Measurements from ENCODE around the gene LEMD2.
A peak's percentile ranks its signal among the peaks of the same experiment; 100 is the strongest.

Gene LEMD2

DNA sequence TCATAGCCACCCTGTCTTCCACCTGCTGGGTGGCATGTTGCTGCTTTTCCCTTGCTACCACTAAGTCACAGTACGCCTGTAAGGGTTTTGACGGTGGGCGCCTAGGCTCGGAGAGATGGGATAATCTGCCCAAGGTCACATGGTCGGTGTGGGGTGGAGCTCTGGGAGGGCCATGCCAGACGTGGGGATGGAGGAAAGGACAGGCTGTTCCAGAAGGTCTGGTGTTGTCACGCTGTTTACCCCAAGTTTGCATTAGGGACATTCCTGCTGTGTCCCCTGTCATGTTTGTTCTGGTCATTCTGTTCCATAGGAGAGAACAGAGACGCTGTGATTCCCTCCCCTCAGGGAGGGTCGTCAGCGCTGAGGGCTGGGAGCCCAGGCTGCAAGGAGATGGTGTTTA lies 58.3 kb downstream of the LEMD2 start:
- no peak for TF ChIP-seq JUND (IDR thresholded peaks at IDR 0.05; ENCODE audit: low read depth)
- peak in 1 of 2 experiments; percentile 36 for DNase-seq (ENCODE audit: low read depth in 1 of 2, low spot score in 1 of 2)
- in situ Hi-C loops (cut with HindIII; ENCODE audit: low pct_unique_long_range_greater_than_20kb, low sequenced_read_pairs), result no loop called here

DNA sequence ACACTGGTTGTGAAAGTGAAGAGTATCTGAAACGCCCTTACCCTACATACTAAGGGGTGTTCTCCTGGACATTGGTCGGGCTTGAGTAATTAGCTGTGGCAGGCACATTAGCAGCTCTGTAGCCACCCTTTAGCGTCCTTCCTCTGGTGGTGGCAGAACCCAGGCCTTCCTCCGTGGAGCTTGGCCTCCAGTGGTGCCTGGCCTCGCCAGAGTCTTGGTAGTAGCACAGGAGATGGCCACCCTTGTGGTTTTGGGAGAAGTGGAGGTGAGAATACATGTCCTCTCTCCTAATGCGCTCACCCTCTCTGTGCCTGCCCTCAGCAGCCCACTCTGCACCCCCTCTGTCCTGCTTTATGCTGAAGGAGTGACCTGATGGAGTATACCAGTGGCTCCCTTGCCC lies 59.9 kb downstream of the LEMD2 start:
- DNase-seq (ENCODE audit: low read depth in 1 of 2, low spot score in 1 of 2), result no peak
- TF ChIP-seq JUND (IDR thresholded peaks at IDR 0.05; ENCODE audit: low read depth), result no peak
- in situ Hi-C loops (cut with HindIII; ENCODE audit: low pct_unique_long_range_greater_than_20kb, low sequenced_read_pairs), result no loop called here

DNA sequence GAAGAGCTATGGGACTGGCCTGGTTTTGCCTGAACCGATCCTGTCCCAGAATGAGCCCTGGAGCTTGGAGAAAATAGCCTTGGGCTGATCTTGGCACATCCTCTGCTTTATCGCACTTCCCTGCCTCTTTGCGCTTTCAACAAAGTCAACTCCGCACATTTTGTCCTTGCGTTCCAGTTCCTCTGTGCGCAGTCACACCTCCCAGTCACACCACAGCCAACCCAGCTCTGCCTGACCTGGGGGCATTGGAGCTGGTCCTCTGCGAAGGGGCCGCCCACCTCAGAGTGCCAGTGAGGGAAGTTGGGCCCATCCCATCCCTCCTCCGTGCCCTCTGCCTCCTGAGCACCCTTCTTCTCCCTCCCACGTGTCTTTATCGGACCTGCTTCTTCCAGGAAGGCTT lies 60.5 kb downstream of the LEMD2 start:
- in situ Hi-C loops (cut with HindIII; ENCODE audit: low pct_unique_long_range_greater_than_20kb, low sequenced_read_pairs), result no loop called here
- no peak for TF ChIP-seq JUND (IDR thresholded peaks at IDR 0.05; ENCODE audit: low read depth)

DNA sequence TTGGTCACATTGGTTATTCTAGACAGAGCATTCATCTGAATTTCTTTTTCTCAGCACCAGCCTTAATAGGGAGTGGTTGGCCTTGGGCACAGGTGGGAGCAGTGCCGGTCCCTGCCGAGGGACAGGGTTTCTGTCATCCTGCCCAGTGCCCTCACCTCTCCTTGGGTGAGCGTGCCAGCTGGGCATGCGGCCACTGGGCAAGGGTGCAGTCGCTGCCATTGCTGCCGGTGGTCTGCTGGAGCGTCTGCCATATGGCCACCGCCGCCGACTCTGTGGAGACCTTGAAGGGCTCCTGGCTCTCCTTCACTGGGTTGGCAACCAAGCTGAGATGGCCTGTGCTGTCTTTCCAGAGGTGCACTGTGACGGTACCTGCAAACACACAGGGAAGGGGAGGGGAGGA lies 61.0 kb downstream of the LEMD2 start:
- in situ Hi-C loops (cut with HindIII; ENCODE audit: low pct_unique_long_range_greater_than_20kb, low sequenced_read_pairs), result no loop called here
- DNase-seq (ENCODE audit: low read depth in 1 of 2, low spot score in 1 of 2), result no peak
- no peak for TF ChIP-seq JUND (IDR thresholded peaks at IDR 0.05; ENCODE audit: low read depth)

More for the DNA sequence above, 60.5 kb downstream of the LEMD2 start:
- no peak for DNase-seq (ENCODE audit: low read depth in 1 of 2, low spot score in 1 of 2)

DNA sequence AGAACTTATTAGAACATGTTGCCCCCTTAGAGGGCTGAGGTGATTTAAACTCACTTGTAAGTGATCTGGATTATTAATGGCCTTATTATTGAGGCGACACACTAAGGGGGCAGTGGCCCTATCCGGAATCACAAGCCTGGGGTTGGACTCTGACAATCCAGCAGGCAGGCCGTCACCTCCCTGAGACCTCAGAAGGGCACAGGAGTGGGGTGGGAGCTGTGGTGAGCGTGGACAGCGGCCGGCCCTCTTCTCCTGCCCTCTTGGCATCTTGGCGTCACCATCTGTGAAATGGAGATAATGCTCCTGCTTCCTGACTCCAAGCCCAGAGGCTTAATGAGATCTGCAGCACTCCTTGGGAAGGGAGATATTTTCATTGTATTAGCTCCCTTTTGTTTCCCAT lies 61.8 kb downstream of the LEMD2 start:
- in situ Hi-C loops (cut with HindIII; ENCODE audit: low pct_unique_long_range_greater_than_20kb, low sequenced_read_pairs), result no loop called here
- TF ChIP-seq JUND (IDR thresholded peaks at IDR 0.05; ENCODE audit: low read depth), result no peak
- no peak for DNase-seq (ENCODE audit: low read depth in 1 of 2, low spot score in 1 of 2)

DNA sequence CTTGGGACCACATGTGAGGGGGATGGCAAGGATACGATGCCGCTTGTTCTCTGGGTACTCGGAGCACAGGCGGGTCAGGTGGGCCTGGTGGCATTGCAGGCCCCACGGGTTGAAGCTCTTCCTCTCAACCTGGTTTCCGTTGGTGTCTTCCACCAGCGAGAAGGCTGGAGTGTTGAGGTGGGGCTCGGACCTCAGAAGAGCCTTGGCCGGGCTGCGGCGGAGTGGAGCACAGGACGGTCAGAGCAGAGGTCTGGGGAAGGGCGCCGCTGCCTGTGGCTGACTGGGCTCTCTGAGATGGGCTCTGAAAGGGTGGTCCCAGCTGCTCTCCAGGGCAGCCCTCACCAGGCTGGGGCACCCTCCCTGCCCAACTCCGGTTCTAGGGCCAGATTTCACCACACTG lies 62.2 kb downstream of the LEMD2 start:
- no peak for TF ChIP-seq JUND (IDR thresholded peaks at IDR 0.05; ENCODE audit: low read depth)
- in situ Hi-C loops (cut with HindIII; ENCODE audit: low pct_unique_long_range_greater_than_20kb, low sequenced_read_pairs), result no loop called here
- no peak for DNase-seq (ENCODE audit: low read depth in 1 of 2, low spot score in 1 of 2)

DNA sequence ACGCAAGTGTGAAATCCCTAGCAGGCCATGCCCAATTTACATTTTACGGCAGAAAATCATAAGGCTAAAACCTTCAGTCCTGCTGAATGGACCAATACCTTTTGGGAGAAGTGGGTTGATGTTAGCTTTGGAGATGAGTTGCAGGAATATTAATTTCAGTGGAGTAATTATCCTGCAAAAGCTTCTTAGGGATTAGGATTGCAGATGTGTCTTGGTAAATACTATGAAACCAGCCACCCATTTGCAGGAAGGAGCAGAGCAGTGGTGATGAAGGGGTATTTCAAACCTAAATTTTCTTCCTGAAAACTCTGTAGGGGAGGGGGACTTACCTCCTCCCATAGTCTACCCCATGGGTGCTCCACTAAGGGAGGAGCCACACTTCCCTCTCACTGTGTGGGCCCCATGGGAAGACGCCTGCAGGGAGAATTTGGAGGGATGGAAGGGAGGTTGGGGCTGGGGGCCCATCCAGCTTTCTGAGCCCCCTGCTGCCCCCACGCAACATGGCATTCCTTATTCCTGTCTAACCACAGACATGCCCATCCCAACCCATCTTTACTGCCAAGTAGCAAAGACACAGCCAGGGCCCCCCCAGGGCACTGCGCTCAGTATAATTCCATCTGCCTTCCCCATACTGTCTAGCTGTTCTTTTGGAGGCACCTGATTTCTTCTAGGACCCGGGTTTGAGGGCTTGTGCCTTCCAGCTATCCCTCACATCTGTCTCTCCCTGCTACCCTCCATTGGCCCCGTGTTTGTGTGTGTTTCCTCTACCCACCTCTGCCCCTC lies 62.8 kb downstream of the LEMD2 start:
- DNase-seq (ENCODE audit: low read depth in 1 of 2, low spot score in 1 of 2), result no peak
- no peak for TF ChIP-seq JUND (IDR thresholded peaks at IDR 0.05; ENCODE audit: low read depth)
- in situ Hi-C loops (cut with HindIII; ENCODE audit: low pct_unique_long_range_greater_than_20kb, low sequenced_read_pairs), result no loop called here

DNA sequence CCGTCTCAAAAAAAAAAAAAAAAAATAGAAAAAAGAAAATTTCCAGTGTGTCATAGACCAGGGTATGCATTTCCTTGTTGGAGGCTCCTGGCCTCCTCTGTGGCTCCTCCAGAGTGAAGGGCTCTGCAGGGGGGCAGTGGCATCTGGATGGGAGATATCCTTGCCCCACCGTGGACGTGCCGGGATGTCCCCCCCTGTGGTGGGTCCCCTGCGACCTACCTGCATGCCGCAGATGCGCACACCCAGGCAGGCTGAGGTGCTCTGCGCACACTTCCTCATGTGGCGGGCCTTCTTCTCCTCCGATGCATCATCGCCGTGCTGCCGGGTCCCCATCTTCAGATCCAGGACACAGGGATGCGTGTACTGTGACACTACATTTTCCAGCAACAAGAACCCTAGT lies 63.7 kb downstream of the LEMD2 start:
- no peak for TF ChIP-seq JUND (IDR thresholded peaks at IDR 0.05; ENCODE audit: low read depth)
- in situ Hi-C loops (cut with HindIII; ENCODE audit: low pct_unique_long_range_greater_than_20kb, low sequenced_read_pairs), result no loop called here
- no peak for DNase-seq (ENCODE audit: low read depth in 1 of 2, low spot score in 1 of 2)

DNA sequence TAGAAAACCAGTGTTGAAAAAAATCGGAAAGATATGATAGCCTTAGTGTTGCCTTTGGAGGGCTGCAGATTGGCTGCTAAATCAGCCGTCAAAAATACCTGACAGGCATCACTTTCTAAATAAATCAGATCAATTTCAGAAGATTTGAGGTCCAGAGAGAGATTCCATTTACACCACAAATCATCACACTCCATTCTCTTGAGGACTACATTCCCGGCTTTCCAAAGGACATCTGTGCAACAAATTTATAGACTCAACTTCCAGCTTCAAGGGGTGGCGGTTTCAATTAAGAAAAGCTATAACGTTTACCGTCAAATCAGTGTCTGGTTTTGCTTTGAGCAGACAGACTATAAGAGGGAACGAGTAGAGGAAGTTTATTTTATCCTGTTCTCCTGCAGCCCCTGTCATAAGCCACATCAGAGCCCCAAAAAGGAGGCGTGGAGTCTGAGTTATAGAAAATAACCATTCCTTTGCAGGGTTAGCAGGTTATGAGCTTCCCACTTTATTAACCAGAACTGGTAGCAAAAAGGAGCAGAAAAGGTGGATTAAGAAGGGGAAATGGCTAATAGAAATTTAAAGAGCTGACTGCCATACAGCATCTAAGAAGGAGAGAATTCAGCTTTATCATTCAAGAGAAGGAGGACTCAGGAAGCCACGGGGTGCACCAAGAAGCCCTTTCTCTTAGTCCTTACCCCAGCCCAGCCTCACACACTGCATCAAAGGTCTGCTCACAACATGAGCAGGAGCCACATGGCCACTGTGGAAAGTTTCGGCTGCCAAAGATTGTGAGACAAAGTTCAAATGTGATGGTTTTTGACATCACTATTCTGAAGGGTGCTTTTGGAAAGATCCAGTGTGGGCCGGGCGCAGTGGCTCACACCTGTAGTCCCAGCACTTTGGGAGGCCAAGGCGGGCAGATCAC lies 64.6 kb downstream of the LEMD2 start:
- in situ Hi-C loops (cut with HindIII; ENCODE audit: low pct_unique_long_range_greater_than_20kb, low sequenced_read_pairs), result no loop called here
- no peak for DNase-seq (ENCODE audit: low read depth in 1 of 2, low spot score in 1 of 2)

DNA sequence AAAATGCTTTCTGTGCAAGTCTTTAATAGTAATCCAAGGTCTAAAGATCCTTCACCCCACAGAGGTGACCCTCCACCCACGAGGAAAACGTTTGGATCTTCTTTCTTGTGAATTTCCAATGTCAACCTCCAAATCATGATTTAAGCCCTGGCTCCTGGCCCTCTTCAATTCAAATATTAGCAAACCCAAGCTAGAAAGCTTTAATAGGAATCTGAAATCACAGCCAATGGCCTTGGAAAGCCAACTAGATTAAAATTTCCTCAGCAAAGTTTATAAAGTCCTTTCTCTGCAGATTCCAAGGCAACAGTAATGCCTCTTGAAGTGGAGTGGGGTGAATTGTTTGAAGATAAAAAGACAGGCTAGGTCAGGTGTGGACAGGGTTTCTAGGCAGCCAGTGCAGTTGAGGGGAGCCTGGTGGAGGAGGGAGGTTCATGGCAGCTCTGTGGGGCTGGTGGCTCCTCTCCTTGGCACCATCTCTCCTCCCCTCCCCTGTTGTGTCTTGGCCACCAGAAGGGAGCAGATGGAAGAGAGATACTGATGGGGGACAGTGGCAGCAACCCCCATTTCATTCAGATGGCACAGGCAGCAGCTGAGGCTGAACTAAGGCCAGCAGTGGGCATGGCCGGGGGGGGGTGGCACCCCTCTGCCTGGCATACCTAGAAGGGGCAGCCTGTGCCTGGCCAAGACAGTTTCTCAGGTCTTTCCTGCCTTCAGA lies 65.4 kb downstream of the LEMD2 start:
- no peak for DNase-seq (ENCODE audit: low read depth in 1 of 2, low spot score in 1 of 2)
- in situ Hi-C loops (cut with HindIII; ENCODE audit: low pct_unique_long_range_greater_than_20kb, low sequenced_read_pairs), result no loop called here
- TF ChIP-seq JUND (IDR thresholded peaks at IDR 0.05; ENCODE audit: low read depth), result no peak

More for the DNA sequence above, 64.6 kb downstream of the LEMD2 start:
- no peak for TF ChIP-seq JUND (IDR thresholded peaks at IDR 0.05; ENCODE audit: low read depth)

DNA sequence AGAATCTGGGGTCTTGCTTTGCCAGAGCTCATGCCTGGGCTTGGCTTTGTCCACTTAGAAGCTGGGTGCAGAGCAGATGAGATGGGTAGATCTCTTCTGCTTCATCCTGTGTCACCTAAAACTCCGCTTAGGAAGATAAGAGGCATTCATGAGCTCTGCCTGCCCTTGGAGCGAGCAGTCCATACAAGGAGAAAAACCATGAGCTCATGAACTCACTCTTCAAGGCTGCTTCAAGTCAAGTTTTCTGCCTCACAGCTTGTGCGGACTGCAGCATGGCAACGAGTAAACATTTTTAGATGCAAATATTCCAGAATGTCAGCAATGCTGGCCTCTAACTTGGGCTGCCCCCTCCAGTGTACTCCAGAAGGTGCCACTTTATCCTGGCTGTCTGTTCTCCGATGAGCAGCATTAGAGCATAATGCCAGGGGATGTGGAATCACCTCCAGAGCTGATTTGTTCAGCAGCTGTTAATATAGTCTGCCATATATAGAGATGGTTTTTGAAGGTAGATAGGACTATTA lies 66.8 kb downstream of the LEMD2 start:
- no peak for TF ChIP-seq JUND (IDR thresholded peaks at IDR 0.05; ENCODE audit: low read depth)
- DNase-seq (ENCODE audit: low read depth in 1 of 2, low spot score in 1 of 2), result no peak
- in situ Hi-C loops (cut with HindIII; ENCODE audit: low pct_unique_long_range_greater_than_20kb, low sequenced_read_pairs), result no loop called here

DNA sequence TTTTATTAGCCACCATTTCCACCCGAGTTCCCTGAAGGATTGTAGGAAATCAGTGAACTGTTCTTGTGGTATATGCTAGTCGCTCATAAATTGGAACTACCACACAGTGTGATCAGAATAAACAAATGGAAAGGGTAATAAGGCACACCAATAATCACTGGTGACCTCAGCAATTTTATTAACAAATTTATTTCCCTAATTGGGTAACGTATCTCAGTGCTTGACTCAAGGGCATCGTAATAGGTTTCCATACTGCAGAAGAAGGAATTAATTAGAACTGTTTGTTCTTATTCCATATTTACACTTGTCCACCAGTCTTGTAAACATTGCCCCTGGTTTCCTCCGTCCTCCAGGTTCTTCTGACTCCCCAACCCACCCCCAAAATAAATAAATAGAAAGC lies 67.4 kb downstream of the LEMD2 start:
- TF ChIP-seq JUND (IDR thresholded peaks at IDR 0.05; ENCODE audit: low read depth), result no peak
- in situ Hi-C loops (cut with HindIII; ENCODE audit: low pct_unique_long_range_greater_than_20kb, low sequenced_read_pairs), result no loop called here

More for the DNA sequence above, 67.4 kb downstream of the LEMD2 start:
- no peak for DNase-seq (ENCODE audit: low read depth in 1 of 2, low spot score in 1 of 2)

Measured in T47D (cell line).